ENCODE data around the gene C1QBP. TPM values are rescaled to one million over a fixed set of nuclear protein-coding genes. Genes with fewer than 3 reads are reported as not detected.

The C1QBP gene
- total and polyA plus RNA-seq, 2 of the 8 experiments (the other 6 are each of a cell fraction or from before 2014, with no cell fraction given): 355 to 454 TPM

DNA sequence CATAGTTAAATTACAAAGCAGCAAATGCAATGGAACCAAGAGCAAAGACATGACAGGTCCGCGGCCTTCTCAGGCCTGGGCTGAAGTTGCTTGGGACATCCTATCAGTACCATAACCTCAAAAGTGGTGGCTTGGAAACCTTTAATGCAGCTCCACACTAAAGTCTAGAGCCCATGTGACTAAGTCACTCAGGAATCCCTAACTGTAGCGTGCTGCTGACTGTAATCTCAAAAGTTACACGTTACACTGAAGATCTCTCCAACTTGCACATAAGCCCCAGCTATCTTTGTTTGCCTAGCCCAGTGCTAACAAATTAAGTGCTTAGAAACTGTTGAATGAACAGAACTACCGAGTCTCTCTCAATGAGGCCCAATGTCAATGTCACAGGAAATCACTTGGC is 47.3 kb downstream of the C1QBP start:
- H3K36me3 ChIP-seq (ENCODE audit: control insufficient read depth in 2 of 4, insufficient read depth in 4 of 4, low read length in 3 of 4): peaks cover 41 to 81% (median 71%) of the 10 kb centered on the region in 4 experiments
- H3K9me3 ChIP-seq (ENCODE audit: insufficient read depth in 2 of 2, low read depth in 1 of 2, low read length in 1 of 2): no peaks in the 10 kb centered on the region
- no peaks in the 10 kb centered on the region for H3K4me1 ChIP-seq (replicated peaks in 1 of 4; ENCODE audit: control insufficient read depth in 3 of 4, insufficient read depth in 4 of 4, low read length in 3 of 4)
- no peak overlapping the region for H3K18ac ChIP-seq (ENCODE audit: extremely low read depth, low read length)
- FAIRE-seq: no peak
- no peak overlapping the region for H3K4ac ChIP-seq (replicated peaks; ENCODE audit: insufficient read length, low read depth, low read length)
- H4K5ac ChIP-seq (ENCODE audit: insufficient read length, low read depth, low read length): no peak overlapping the region
- H3K56ac ChIP-seq (replicated peaks; ENCODE audit: insufficient read length, low read depth, low read length): no peak overlapping the region
- no peak for DNase-seq (ENCODE audit: low read depth in 1 of 2, low spot score in 2 of 2)
- TF ChIP-seq EZH2 (IDR thresholded peaks at IDR 0.05; ENCODE audit: low read depth, low read length, severe bottlenecking): no peak
- TF ChIP-seq EGR1 (IDR thresholded peaks at IDR 0.05; ENCODE audit: borderline replicate concordance, low read depth, low read length): no peak
- TF ChIP-seq POU5F1 (IDR thresholded peaks at IDR 0.05; ENCODE audit: low read depth, low read length): no peak
- TF ChIP-seq BRCA1 (IDR thresholded peaks at IDR 0.05; ENCODE audit: low read depth, low read length): no peak
- no peak for TF ChIP-seq RBBP5 (IDR thresholded peaks at IDR 0.05; ENCODE audit: borderline replicate concordance, low read depth, low read length)
- no peak for TF ChIP-seq KDM4A (IDR thresholded peaks at IDR 0.05; ENCODE audit: low read depth, low read length, severe bottlenecking)
- TF ChIP-seq CEBPB (IDR thresholded peaks at IDR 0.05; ENCODE audit: low read depth, low read length): no peak
- no peak for TF ChIP-seq EP300 (IDR thresholded peaks at IDR 0.05; ENCODE audit: borderline replicate concordance in 1 of 2, low read depth in 2 of 2, low read length in 2 of 2)
- TF ChIP-seq POLR2A (IDR thresholded peaks at IDR 0.05; ENCODE audit: control extremely low read depth in 1 of 2, low read depth in 2 of 2, low read length in 2 of 2): no peak
- TF ChIP-seq CHD1 (IDR thresholded peaks at IDR 0.05; ENCODE audit: low read depth, low read length): no peak
- no peak for TF ChIP-seq RNF2 (IDR thresholded peaks at IDR 0.05; ENCODE audit: borderline replicate concordance, low read depth, low read length, missing control alignments, poor library complexity, severe bottlenecking)
- TF ChIP-seq SP1 (IDR thresholded peaks at IDR 0.05; ENCODE audit: low read depth, low read length): no peak
- TF ChIP-seq NANOG (IDR thresholded peaks at IDR 0.05; ENCODE audit: insufficient read depth, low read depth, low read length, poor library complexity, severe bottlenecking): no peak
- TF ChIP-seq, protein P1, sequence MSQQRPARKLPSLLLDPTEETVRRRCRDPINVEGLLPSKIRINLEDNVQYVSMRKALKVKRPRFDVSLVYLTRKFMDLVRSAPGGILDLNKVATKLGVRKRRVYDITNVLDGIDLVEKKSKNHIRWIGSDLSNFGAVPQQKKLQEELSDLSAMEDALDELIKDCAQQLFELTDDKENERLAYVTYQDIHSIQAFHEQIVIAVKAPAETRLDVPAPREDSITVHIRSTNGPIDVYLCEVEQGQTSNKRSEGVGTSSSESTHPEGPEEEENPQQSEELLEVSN (IDR thresholded peaks at IDR 0.05): no peak
- no peak overlapping the region for H2AFZ ChIP-seq (ENCODE audit: low read length)
- H3K27ac ChIP-seq (ENCODE audit: low read depth, low read length): no peak overlapping the region
- no peak overlapping the region for H2BK15ac ChIP-seq (ENCODE audit: low read length)
- POLR2A ChIA-PET (ENCODE audit: partially characterized antibody): interaction anchor here (0.7 to 4.7 kb wide), 10 partner anchors 10 to 79 kb away, joined by 3 to 18 read pairs (median 3); no protein-coding TSS in a partner anchor
- H4K20me1 ChIP-seq (replicated peaks in 1 of 2; ENCODE audit: control insufficient read depth in 1 of 2, insufficient read depth in 2 of 2, low read length in 2 of 2): peaks cover 0 to 5% of the 10 kb centered on the region in 2 experiments
- WGBS, 2 experiments (ENCODE audit: extremely low coverage in 1 of 2, insufficient coverage in 1 of 2, insufficient read length in 1 of 2, insufficient replicate concordance in 2 of 2, low coverage in 1 of 2, low lambda C conversion rate in 2 of 2, missing lambda C conversion rate in 1 of 2): 88% methylated on average over 5 of the region's 5 CpGs; no CpG with 5 or more reads in 1 of the 2 experiments
- H4K8ac ChIP-seq (ENCODE audit: extremely low read depth, insufficient read depth, low read length): no peak overlapping the region
- no peak overlapping the region for H2BK120ac ChIP-seq (replicated peaks; ENCODE audit: low read depth, low read length)
- H3K23ac ChIP-seq (ENCODE audit: insufficient read length): no peak overlapping the region
- H2BK12ac ChIP-seq (ENCODE audit: low read depth, low read length): no peak overlapping the region
- H3K27me3 ChIP-seq (replicated peaks in 1 of 4; ENCODE audit: control insufficient read depth in 3 of 4, extremely low read depth in 1 of 4, insufficient read depth in 3 of 4, low read length in 3 of 4): peaks cover 0 to 2% (median 0%) of the 10 kb centered on the region in 4 experiments; a peak in 1 of 7 replicates
- no peak overlapping the region for H3K4me3 ChIP-seq (ENCODE audit: extremely low read depth in 1 of 4, insufficient read depth in 2 of 4, low read depth in 3 of 4, low read length in 4 of 4)
- H3K79me1 ChIP-seq (ENCODE audit: low read depth, low read length): no peaks in the 10 kb centered on the region
- no peak overlapping the region for H3K14ac ChIP-seq (ENCODE audit: insufficient read length)
- no peak overlapping the region for H2BK20ac ChIP-seq (ENCODE audit: low read length)
- no peaks in the 10 kb centered on the region for H3K79me2 ChIP-seq (ENCODE audit: control insufficient read depth in 1 of 2, insufficient read depth in 2 of 2, low read length in 2 of 2)
- no peak overlapping the region for H3K9ac ChIP-seq (replicated peaks in 1 of 4; ENCODE audit: extremely low read depth in 1 of 4, low read depth in 3 of 4, low read length in 3 of 4)
- H4K91ac ChIP-seq (replicated peaks; ENCODE audit: insufficient read length, low read length): no peak overlapping the region
- CTCF ChIA-PET (ENCODE audit: partially characterized antibody): no interaction called here
- H2AK5ac ChIP-seq (ENCODE audit: low read depth, low read length): no peak overlapping the region
- H3K23me2 ChIP-seq (ENCODE audit: low read depth, low read length): no peaks in the 10 kb centered on the region
- no peak overlapping the region for H2BK5ac ChIP-seq (ENCODE audit: low read depth, low read length)
- no peak overlapping the region for H3K4me2 ChIP-seq (ENCODE audit: insufficient read depth in 1 of 2, low read depth in 2 of 2, low read length in 2 of 2)

All from H1 (cell line).